IMR-90 (cell line): ENCODE measurements around the gene COL18A1. TPM values are rescaled to one million over a fixed set of nuclear protein-coding genes. Genes with fewer than 3 reads are reported as not detected.

Experiments used
- ATAC-seq: fragments of 200-7000 bp; cut with Tn5 transposase; 2 replicates; pipeline ENCODE4 v1.9.1; 2020; ENCODE audit warnings: low read depth, mild to moderate bottlenecking, moderate library complexity
- BruUV-seq: library from RNA; stranded (reverse); fragments of 400-500 nt; replicated peaks from 2 replicates; lab custom pipeline; 2021; lab: Mats Ljungman, UMichigan
- CTCF ChIA-PET: fragments of 300-600 bp; formaldehyde crosslinking; extraction: SDS; loops from one replicate; lab custom pipeline; 2021; ENCODE audit warnings: antibody characterized with exemption; lab: Yijun Ruan, JAX
- POLR2A ChIA-PET: fragments of 300-600 bp; sonication (Branson Sonifier 250); formaldehyde crosslinking; loops from one replicate; lab custom pipeline; 2022; ENCODE audit warnings: antibody characterized with exemption; ENCODE audit not compliant: unreplicated experiment; lab: Charles Lee
- DNase-seq: peaks from one replicate; pipeline ENCODE4 v3.0.0; 2013
- H2AFZ ChIP-seq: replicated peaks from 2 replicates; pipeline ENCODE3; 2013; ENCODE audit warnings: low read length, mild to moderate bottlenecking; ENCODE audit not compliant: poor library complexity
- H2AK5ac ChIP-seq: 2 replicates; pipeline ENCODE4 v1.6.1; 2013; ENCODE audit warnings: low read depth, low read length, inconsistent platforms
- H2AK9ac ChIP-seq: replicated peaks from 2 replicates; pipeline ENCODE3; 2013; ENCODE audit warnings: mild to moderate bottlenecking, low read depth, low read length, moderate library complexity; ENCODE audit not compliant: poor library complexity
- H2BK120ac ChIP-seq: 2 replicates; pipeline ENCODE4 v1.6.1; 2013; ENCODE audit warnings: low read depth, low read length, inconsistent platforms
- H2BK15ac ChIP-seq: 3 replicates; pipeline ENCODE4 v1.6.1; 2013; ENCODE audit warnings: low read depth, low read length, inconsistent platforms
- H2BK20ac ChIP-seq: 2 replicates; pipeline ENCODE4 v1.6.1; 2013; ENCODE audit warnings: low read depth, mild to moderate bottlenecking, inconsistent platforms, low read length, moderate library complexity
- H2BK5ac ChIP-seq: 2 replicates; pipeline ENCODE4 v1.6.1; 2013; ENCODE audit warnings: mild to moderate bottlenecking, low read depth, low read length, inconsistent platforms; ENCODE audit not compliant: poor library complexity, severe bottlenecking
- H3K14ac ChIP-seq: replicated peaks from 2 replicates; pipeline ENCODE4 v1.6.1; 2013; ENCODE audit warnings: low read depth, low read length, inconsistent platforms
- H3K18ac ChIP-seq: 2 replicates; pipeline ENCODE4 v1.6.1; 2013; ENCODE audit warnings: low read depth, low read length, control low read depth
- H3K23ac ChIP-seq: 2 replicates; pipeline ENCODE4 v1.6.1; 2013; ENCODE audit warnings: low read depth, low read length, inconsistent platforms
- H3K27ac ChIP-seq: 2 replicates; pipeline ENCODE4 v1.5.1; 2013; ENCODE audit warnings: mild to moderate bottlenecking, control low read depth, low read length; ENCODE audit not compliant: insufficient read depth
- H3K27me3 ChIP-seq: 2 replicates; pipeline ENCODE4 v1.6.1; 2013; ENCODE audit warnings: low read length; ENCODE audit not compliant: control insufficient read depth, insufficient read depth
- H3K36me3 ChIP-seq: 2 replicates; pipeline ENCODE4 v1.6.1; 2013; ENCODE audit warnings: low read length, mixed read lengths; ENCODE audit not compliant: control insufficient read depth, insufficient read depth
- H3K4ac ChIP-seq: 2 replicates; pipeline ENCODE4 v1.6.1; 2013; ENCODE audit warnings: low read depth, low read length, inconsistent platforms
- H3K4me1 ChIP-seq: 2 replicates; pipeline ENCODE4 v1.6.1; 2013; ENCODE audit warnings: low read length, mixed read lengths; ENCODE audit not compliant: control insufficient read depth, insufficient read depth
- H3K4me2 ChIP-seq: 2 replicates; pipeline ENCODE4 v1.6.1; 2013; ENCODE audit warnings: low read depth, mild to moderate bottlenecking, control low read depth, low read length, moderate library complexity
- H3K4me3 ChIP-seq: 2 replicates; pipeline ENCODE4 v1.5.1; 2013; ENCODE audit warnings: low read depth, mild to moderate bottlenecking, control low read depth, low read length, moderate library complexity; ENCODE audit not compliant: insufficient read depth
- H3K56ac ChIP-seq: 2 replicates; pipeline ENCODE4 v1.6.1; 2013; ENCODE audit warnings: low read length, inconsistent platforms; ENCODE audit not compliant: insufficient read depth; ENCODE audit errors: extremely low read depth
- H3K79me1 ChIP-seq, 2 experiments: 2 replicates each; pipeline ENCODE4 v1.6.1; 2013; ENCODE audit warnings: low read length in 2 of 2, inconsistent platforms in 1 of 2, low read depth in 1 of 2
- H3K9ac ChIP-seq: 2 replicates; pipeline ENCODE4 v1.6.1; 2013; ENCODE audit warnings: low read depth, low read length, control low read depth
- H3K9me1 ChIP-seq: 2 replicates; pipeline ENCODE4 v1.6.1; 2013; ENCODE audit warnings: low read length, inconsistent platforms; ENCODE audit not compliant: insufficient read depth
- H3K9me3 ChIP-seq: 2 replicates; pipeline ENCODE4 v1.6.1; 2013; ENCODE audit warnings: low read length; ENCODE audit not compliant: control insufficient read depth, insufficient read depth
- H4K20me1 ChIP-seq: 2 replicates; pipeline ENCODE4 v1.6.1; 2013; ENCODE audit warnings: low read length, inconsistent platforms; ENCODE audit not compliant: insufficient read depth
- H4K5ac ChIP-seq: 2 replicates; pipeline ENCODE4 v1.6.1; 2013; ENCODE audit warnings: mild to moderate bottlenecking, low read depth, low read length, control low read depth
- H4K8ac ChIP-seq, 2 experiments: 2 replicates each; pipeline ENCODE4 v1.6.1; 2013; ENCODE audit warnings: low read depth in 2 of 2, low read length in 2 of 2, control low read depth in 1 of 2, inconsistent platforms in 1 of 2
- H4K91ac ChIP-seq: 2 replicates; pipeline ENCODE4 v1.6.1; 2013; ENCODE audit warnings: low read depth, low read length, inconsistent platforms; ENCODE audit not compliant: insufficient read depth
- FOS ChIP-seq: fragments of 150-350 bp; IDR thresholded peaks from 2 replicates; pipeline ENCODE4 v1.6.1; 2016; ENCODE audit warnings: low read depth, low read length
- MAFK ChIP-seq: IDR thresholded peaks from 2 replicates; pipeline ENCODE4 v1.6.1; 2012; ENCODE audit warnings: low read depth, low read length, improper control_type of control experiment
- MAZ ChIP-seq: IDR thresholded peaks from 2 replicates; pipeline ENCODE4 v1.6.1; 2012; ENCODE audit warnings: low read depth, mild to moderate bottlenecking, low read length, improper control_type of control experiment, moderate library complexity, borderline replicate concordance
- MXI1 ChIP-seq: IDR thresholded peaks from 2 replicates; pipeline ENCODE4 v1.6.1; 2012; ENCODE audit warnings: low read depth, mild to moderate bottlenecking, low read length, moderate library complexity, borderline replicate concordance
- WGBS, 2 experiments: methylation state at CpG; one replicate each; pipeline versions ENCODE4 v1.1.5 to v1.1.7; 2013; ENCODE audit warnings: missing lambda C conversion rate in 2 of 2; ENCODE audit not compliant: insufficient read length in 1 of 2; ENCODE audit errors: extremely low coverage in 2 of 2; 5-methylcytosine and 5-hydroxymethylcytosine counted together
- dilution Hi-C: fragments of 300-500 bp; cut with HindIII; formaldehyde crosslinking; loops from one replicate; pipeline ENCODE4 v1.14.3; 2018; ENCODE audit warnings: low sequenced_read_pairs; ENCODE audit not compliant: unreplicated experiment
- in situ Hi-C: fragments of 300-500 bp; cut with MboI; formaldehyde crosslinking; loops from 3 replicates; pipeline ENCODE4 v1.14.3; 2019; ENCODE audit warnings: low sequenced_read_pairs, inconsistent platforms, mixed read lengths
- intact Hi-C: fragments of 100-400 bp; cut with micrococcal nuclease; formaldehyde crosslinking; loops from 2 replicates; pipeline ENCODE4 v1.10.0; 2022
- polyA plus RNA-seq, 3 experiments: library from polyadenylated mRNA; depleted of rRNA; stranded (reverse); fragments of >200 nt; gene quantifications; 2 replicates each; pipeline ENCODE4 v1.2.3, GENCODE V29; 2012; ENCODE audit warnings: low replicate concordance in 1 of 3
- total RNA-seq: library from RNA; depleted of rRNA; stranded (reverse); fragments of >200 nt; gene quantifications from 2 replicates; pipeline ENCODE4 v1.2.3, GENCODE V29; 2012

Gene COL18A1
- total and polyA plus RNA-seq, 2 of the 4 experiments (the other 2 are of a cell fraction), result 4.3 to 46.7 TPM

GRCh38 chr21:45403133-45403824, 1.7 kb upstream of the COL18A1 start:
- TF ChIP-seq MAFK, result no peak
- TF ChIP-seq MXI1, result no peak
- TF ChIP-seq FOS, result no peak
- TF ChIP-seq MAZ, result no peak
- no peak overlapping the region; the same call in 1 of the 2 replicates for H3K14ac ChIP-seq
- no peak overlapping the region for H3K4me2 ChIP-seq
- CTCF ChIA-PET, result no interaction called here
- H3K9me3 ChIP-seq, result peaks cover 7% of the 10 kb centered on the region
- no peak overlapping the region for H3K18ac ChIP-seq
- H3K9ac ChIP-seq, result no peak overlapping the region
- in situ Hi-C loops (no loop called here), dilution Hi-C loops (no loop called here), intact Hi-C loops (no loop called here)
- H4K5ac ChIP-seq, result no peak overlapping the region
- H2BK120ac ChIP-seq, result no peak overlapping the region
- H3K36me3 ChIP-seq, result peaks cover 2% of the 10 kb centered on the region
- no peak for DNase-seq
- no peak for ATAC-seq
- H2BK15ac ChIP-seq, result no peak overlapping the region
- peaks cover 2% of the 10 kb centered on the region for H3K27me3 ChIP-seq
- no CpG with 5 or more reads among the region's 7 CpGs for WGBS, 2 experiments
- POLR2A ChIA-PET, result no interaction called here
- peaks cover 22% of the 10 kb centered on the region for H4K20me1 ChIP-seq
- H3K79me1 ChIP-seq, result peaks cover 16 to 23% of the 10 kb centered on the region in 2 experiments
- H4K8ac ChIP-seq, result peak overlapping the region in 1 of 2 experiments; percentile 43; a peak in 1 of 4 replicates
- peaks cover 17% of the 10 kb centered on the region for H3K4me1 ChIP-seq
- no peak overlapping the region for H2AFZ ChIP-seq
- H4K91ac ChIP-seq, result no peak overlapping the region
- no peak overlapping the region for H3K4me3 ChIP-seq
- H3K9me1 ChIP-seq, result peaks cover 11% of the 10 kb centered on the region
- no peak overlapping the region for H3K4ac ChIP-seq
- no peak overlapping the region for H2BK20ac ChIP-seq
- H2AK9ac ChIP-seq, result no peak overlapping the region
- BruUV-seq, result no TSS peak
- no peak overlapping the region for H3K56ac ChIP-seq
- H2BK5ac ChIP-seq, result no peak overlapping the region
- no peak overlapping the region for H3K27ac ChIP-seq
- peak overlapping the region; percentile 85; the same call in 1 of the 2 replicates for H3K23ac ChIP-seq
- peak overlapping the region; percentile 77; the same call in 1 of the 2 replicates for H2AK5ac ChIP-seq
